IMR-90 (cell line): Measurements from ENCODE around the gene ZNF532. TPM values are rescaled to one million over a fixed set of nuclear protein-coding genes. Genes with fewer than 3 reads are reported as not detected.

Source experiments
- ATAC-seq: fragments of 200-7000 bp; cut with Tn5 transposase; 2 replicates; pipeline ENCODE4 v1.9.1; 2020; ENCODE audit warnings: low read depth, mild to moderate bottlenecking, moderate library complexity
- BruUV-seq: library from RNA; stranded (reverse); fragments of 400-500 nt; replicated peaks from 2 replicates; lab custom pipeline; 2021; lab: Mats Ljungman, UMichigan
- CTCF ChIA-PET: fragments of 300-600 bp; formaldehyde crosslinking; extraction: SDS; loops from one replicate; lab custom pipeline; 2021; ENCODE audit warnings: antibody characterized with exemption; lab: Yijun Ruan, JAX
- POLR2A ChIA-PET: fragments of 300-600 bp; sonication (Branson Sonifier 250); formaldehyde crosslinking; loops from one replicate; lab custom pipeline; 2022; ENCODE audit warnings: antibody characterized with exemption; ENCODE audit not compliant: unreplicated experiment; lab: Charles Lee
- DNase-seq: peaks from one replicate; pipeline ENCODE4 v3.0.0; 2013
- H2AFZ ChIP-seq: replicated peaks from 2 replicates; pipeline ENCODE3; 2013; ENCODE audit warnings: low read length, mild to moderate bottlenecking; ENCODE audit not compliant: poor library complexity
- H2AK5ac ChIP-seq: 2 replicates; pipeline ENCODE4 v1.6.1; 2013; ENCODE audit warnings: low read depth, low read length, inconsistent platforms
- H2AK9ac ChIP-seq: replicated peaks from 2 replicates; pipeline ENCODE3; 2013; ENCODE audit warnings: mild to moderate bottlenecking, low read depth, low read length, moderate library complexity; ENCODE audit not compliant: poor library complexity
- H2BK120ac ChIP-seq: 2 replicates; pipeline ENCODE4 v1.6.1; 2013; ENCODE audit warnings: low read depth, low read length, inconsistent platforms
- H2BK15ac ChIP-seq: 3 replicates; pipeline ENCODE4 v1.6.1; 2013; ENCODE audit warnings: low read depth, low read length, inconsistent platforms
- H2BK20ac ChIP-seq: 2 replicates; pipeline ENCODE4 v1.6.1; 2013; ENCODE audit warnings: low read depth, mild to moderate bottlenecking, inconsistent platforms, low read length, moderate library complexity
- H2BK5ac ChIP-seq: 2 replicates; pipeline ENCODE4 v1.6.1; 2013; ENCODE audit warnings: mild to moderate bottlenecking, low read depth, low read length, inconsistent platforms; ENCODE audit not compliant: poor library complexity, severe bottlenecking
- H3K14ac ChIP-seq: replicated peaks from 2 replicates; pipeline ENCODE4 v1.6.1; 2013; ENCODE audit warnings: low read depth, low read length, inconsistent platforms
- H3K18ac ChIP-seq: 2 replicates; pipeline ENCODE4 v1.6.1; 2013; ENCODE audit warnings: low read depth, low read length, control low read depth
- H3K23ac ChIP-seq: 2 replicates; pipeline ENCODE4 v1.6.1; 2013; ENCODE audit warnings: low read depth, low read length, inconsistent platforms
- H3K27ac ChIP-seq: 2 replicates; pipeline ENCODE4 v1.5.1; 2013; ENCODE audit warnings: mild to moderate bottlenecking, control low read depth, low read length; ENCODE audit not compliant: insufficient read depth
- H3K27me3 ChIP-seq: 2 replicates; pipeline ENCODE4 v1.6.1; 2013; ENCODE audit warnings: low read length; ENCODE audit not compliant: control insufficient read depth, insufficient read depth
- H3K36me3 ChIP-seq: 2 replicates; pipeline ENCODE4 v1.6.1; 2013; ENCODE audit warnings: low read length, mixed read lengths; ENCODE audit not compliant: control insufficient read depth, insufficient read depth
- H3K4ac ChIP-seq: 2 replicates; pipeline ENCODE4 v1.6.1; 2013; ENCODE audit warnings: low read depth, low read length, inconsistent platforms
- H3K4me1 ChIP-seq: 2 replicates; pipeline ENCODE4 v1.6.1; 2013; ENCODE audit warnings: low read length, mixed read lengths; ENCODE audit not compliant: control insufficient read depth, insufficient read depth
- H3K4me2 ChIP-seq: 2 replicates; pipeline ENCODE4 v1.6.1; 2013; ENCODE audit warnings: low read depth, mild to moderate bottlenecking, control low read depth, low read length, moderate library complexity
- H3K4me3 ChIP-seq: 2 replicates; pipeline ENCODE4 v1.5.1; 2013; ENCODE audit warnings: low read depth, mild to moderate bottlenecking, control low read depth, low read length, moderate library complexity; ENCODE audit not compliant: insufficient read depth
- H3K56ac ChIP-seq: 2 replicates; pipeline ENCODE4 v1.6.1; 2013; ENCODE audit warnings: low read length, inconsistent platforms; ENCODE audit not compliant: insufficient read depth; ENCODE audit errors: extremely low read depth
- H3K79me1 ChIP-seq, 2 experiments: 2 replicates each; pipeline ENCODE4 v1.6.1; 2013; ENCODE audit warnings: low read length in 2 of 2, inconsistent platforms in 1 of 2, low read depth in 1 of 2
- H3K9ac ChIP-seq: 2 replicates; pipeline ENCODE4 v1.6.1; 2013; ENCODE audit warnings: low read depth, low read length, control low read depth
- H3K9me1 ChIP-seq: 2 replicates; pipeline ENCODE4 v1.6.1; 2013; ENCODE audit warnings: low read length, inconsistent platforms; ENCODE audit not compliant: insufficient read depth
- H3K9me3 ChIP-seq: 2 replicates; pipeline ENCODE4 v1.6.1; 2013; ENCODE audit warnings: low read length; ENCODE audit not compliant: control insufficient read depth, insufficient read depth
- H4K20me1 ChIP-seq: 2 replicates; pipeline ENCODE4 v1.6.1; 2013; ENCODE audit warnings: low read length, inconsistent platforms; ENCODE audit not compliant: insufficient read depth
- H4K5ac ChIP-seq: 2 replicates; pipeline ENCODE4 v1.6.1; 2013; ENCODE audit warnings: mild to moderate bottlenecking, low read depth, low read length, control low read depth
- H4K8ac ChIP-seq, 2 experiments: 2 replicates each; pipeline ENCODE4 v1.6.1; 2013; ENCODE audit warnings: low read depth in 2 of 2, low read length in 2 of 2, control low read depth in 1 of 2, inconsistent platforms in 1 of 2
- H4K91ac ChIP-seq: 2 replicates; pipeline ENCODE4 v1.6.1; 2013; ENCODE audit warnings: low read depth, low read length, inconsistent platforms; ENCODE audit not compliant: insufficient read depth
- CEBPB ChIP-seq: IDR thresholded peaks from 2 replicates; pipeline ENCODE4 v1.6.1; 2012; ENCODE audit warnings: low read depth, low read length, improper control_type of control experiment
- MAFK ChIP-seq: IDR thresholded peaks from 2 replicates; pipeline ENCODE4 v1.6.1; 2012; ENCODE audit warnings: low read depth, low read length, improper control_type of control experiment
- WGBS, 2 experiments: methylation state at CpG; one replicate each; pipeline versions ENCODE4 v1.1.5 to v1.1.7; 2013; ENCODE audit warnings: missing lambda C conversion rate in 2 of 2; ENCODE audit not compliant: insufficient read length in 1 of 2; ENCODE audit errors: extremely low coverage in 2 of 2; 5-methylcytosine and 5-hydroxymethylcytosine counted together
- dilution Hi-C: fragments of 300-500 bp; cut with HindIII; formaldehyde crosslinking; loops from one replicate; pipeline ENCODE4 v1.14.3; 2018; ENCODE audit warnings: low sequenced_read_pairs; ENCODE audit not compliant: unreplicated experiment
- in situ Hi-C: fragments of 300-500 bp; cut with MboI; formaldehyde crosslinking; loops from 3 replicates; pipeline ENCODE4 v1.14.3; 2019; ENCODE audit warnings: low sequenced_read_pairs, inconsistent platforms, mixed read lengths
- intact Hi-C: fragments of 100-400 bp; cut with micrococcal nuclease; formaldehyde crosslinking; loops from 2 replicates; pipeline ENCODE4 v1.10.0; 2022
- polyA plus RNA-seq, 3 experiments: library from polyadenylated mRNA; depleted of rRNA; stranded (reverse); fragments of >200 nt; gene quantifications; 2 replicates each; pipeline ENCODE4 v1.2.3, GENCODE V29; 2012; ENCODE audit warnings: low replicate concordance in 1 of 3
- total RNA-seq: library from RNA; depleted of rRNA; stranded (reverse); fragments of >200 nt; gene quantifications from 2 replicates; pipeline ENCODE4 v1.2.3, GENCODE V29; 2012

ZNF532 gene
- total and polyA plus RNA-seq, 2 of the 4 experiments (the other 2 are of a cell fraction): 29.9 to 45.8 TPM

DNA sequence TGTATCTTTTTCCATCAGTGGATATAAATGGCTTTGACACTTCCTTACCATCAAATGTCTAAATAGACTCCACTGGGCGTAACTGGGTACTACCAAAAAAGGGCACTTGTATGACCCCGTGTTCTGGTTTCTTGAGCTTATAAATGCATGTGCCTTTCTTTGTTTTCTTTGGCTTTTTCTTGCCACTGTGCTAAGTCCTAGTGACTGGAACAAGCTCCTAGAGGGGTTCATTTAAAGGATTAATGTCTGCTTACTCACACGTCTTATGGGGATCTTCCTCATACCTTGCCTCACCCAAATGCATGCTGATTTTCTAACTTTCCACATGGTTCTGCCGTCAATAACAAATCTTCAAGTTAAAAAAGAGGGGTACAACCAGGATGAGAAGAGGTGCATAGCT is 19.8 kb upstream of the ZNF532 start:
- TF ChIP-seq MAFK (no peak), CEBPB (no peak)
- Histone ChIP-seq H3K9ac (no peak overlapping the region), H2AK9ac (no peak overlapping the region), H3K27ac (no peak overlapping the region), H2AFZ (no peak overlapping the region), H3K9me1 (no peaks in the 10 kb centered on the region), H3K23ac (no peak overlapping the region), H3K27me3 (no peaks in the 10 kb centered on the region), H3K4ac (no peak overlapping the region), H4K8ac (no peak overlapping the region), H3K9me3 (0 out of 2 replicates have a peak, but pooled peaks cover 2% of the 10 kb centered on the region), H2BK5ac (no peak overlapping the region), H4K5ac (no peak overlapping the region), H3K56ac (no peak overlapping the region), H2AK5ac (no peak overlapping the region), H3K4me3 (no peak overlapping the region), H3K18ac (no peak overlapping the region), H3K79me1 (no peaks in the 10 kb centered on the region), H3K36me3 (no peaks in the 10 kb centered on the region), H4K91ac (no peak overlapping the region), H3K14ac (no peak overlapping the region), H4K20me1 (no peaks in the 10 kb centered on the region), H2BK20ac (no peak overlapping the region), H3K4me1 (no peaks in the 10 kb centered on the region), H3K4me2 (no peak overlapping the region), H2BK15ac (no peak overlapping the region), H2BK120ac (no peak overlapping the region)
- WGBS, 2 experiments: 90% methylated on average over 2 of the region's 4 CpGs; no CpG with 5 or more reads in 1 of the 2 experiments
- dilution Hi-C loops (no loop called here), in situ Hi-C loops (no loop called here), intact Hi-C loops (no loop called here)
- ATAC-seq: no peak
- ChIA-PET CTCF (no interaction called here), POLR2A (no interaction called here)
- BruUV-seq: no TSS peak
- no peak for DNase-seq
